Measurements from ENCODE around the gene FIS1.
"Not testable (repeated sequence)": the region's sequence is repeated elsewhere in the genome, so short reads cannot be mapped to it uniquely, and the experiment has no call there.

Gene FIS1

GRCh38 chr7:101244375-101245146 lies at the start of gene FIS1:
FIS1 (minus strand) TSS chr7:101245081; CDS start chr7:101245004, 77 bp downstream.
- peak; percentile 91 for DNase-seq

- no peak for DNase-seq
Measured at GRCh38 chr7:101294039-101294831, 49.4 kb upstream of the FIS1 start.

DNA sequence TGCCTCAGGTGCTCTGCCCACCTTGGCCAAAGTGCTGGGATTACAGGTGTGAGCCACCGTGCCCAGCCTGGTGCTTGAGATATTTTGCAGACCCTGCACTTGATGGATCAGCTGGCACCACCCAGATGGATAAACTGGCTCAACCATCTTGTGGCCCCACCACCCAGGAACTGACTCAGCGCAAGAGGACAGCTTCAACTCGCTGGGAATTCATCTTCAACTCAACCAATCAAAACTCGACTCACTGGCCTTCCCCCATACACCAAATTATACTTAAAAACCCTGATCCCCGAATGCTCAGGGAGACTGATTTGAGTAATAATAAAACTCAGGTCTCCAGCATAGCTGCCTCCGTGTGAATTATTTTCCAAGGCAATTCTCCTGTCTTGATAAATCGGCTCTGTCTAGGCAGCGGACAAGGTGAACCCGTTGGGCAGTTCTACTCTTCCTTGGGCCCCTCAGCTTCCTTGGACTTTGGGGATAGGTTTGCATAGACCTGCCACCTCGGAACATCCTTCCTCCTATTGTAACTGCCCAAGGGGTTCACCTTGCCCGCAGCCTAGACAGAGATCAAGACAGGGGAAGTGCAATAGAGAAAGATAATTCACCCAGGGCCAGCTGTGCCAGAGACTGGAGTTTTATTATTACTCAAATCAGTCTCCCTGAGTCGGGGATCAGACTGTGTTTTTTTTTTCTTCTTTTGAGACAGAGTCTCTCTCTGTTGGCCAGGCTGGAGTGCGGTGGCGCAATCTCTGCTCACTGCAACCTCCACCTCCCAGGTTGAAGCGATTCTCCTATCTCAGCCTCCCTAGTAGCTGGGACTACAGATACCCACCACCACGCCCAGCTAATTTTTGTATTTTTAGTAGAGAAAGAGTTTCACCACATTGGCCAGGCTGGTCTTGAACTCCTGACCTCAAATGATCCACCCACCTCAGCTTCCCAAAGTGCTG lies 48.5 kb upstream of the FIS1 start:
- DNase-seq, result not testable (repeated sequence)

- not testable (repeated sequence) for DNase-seq
Measured at GRCh38 chr7:101292566-101292965, 47.7 kb upstream of the FIS1 start.

DNA sequence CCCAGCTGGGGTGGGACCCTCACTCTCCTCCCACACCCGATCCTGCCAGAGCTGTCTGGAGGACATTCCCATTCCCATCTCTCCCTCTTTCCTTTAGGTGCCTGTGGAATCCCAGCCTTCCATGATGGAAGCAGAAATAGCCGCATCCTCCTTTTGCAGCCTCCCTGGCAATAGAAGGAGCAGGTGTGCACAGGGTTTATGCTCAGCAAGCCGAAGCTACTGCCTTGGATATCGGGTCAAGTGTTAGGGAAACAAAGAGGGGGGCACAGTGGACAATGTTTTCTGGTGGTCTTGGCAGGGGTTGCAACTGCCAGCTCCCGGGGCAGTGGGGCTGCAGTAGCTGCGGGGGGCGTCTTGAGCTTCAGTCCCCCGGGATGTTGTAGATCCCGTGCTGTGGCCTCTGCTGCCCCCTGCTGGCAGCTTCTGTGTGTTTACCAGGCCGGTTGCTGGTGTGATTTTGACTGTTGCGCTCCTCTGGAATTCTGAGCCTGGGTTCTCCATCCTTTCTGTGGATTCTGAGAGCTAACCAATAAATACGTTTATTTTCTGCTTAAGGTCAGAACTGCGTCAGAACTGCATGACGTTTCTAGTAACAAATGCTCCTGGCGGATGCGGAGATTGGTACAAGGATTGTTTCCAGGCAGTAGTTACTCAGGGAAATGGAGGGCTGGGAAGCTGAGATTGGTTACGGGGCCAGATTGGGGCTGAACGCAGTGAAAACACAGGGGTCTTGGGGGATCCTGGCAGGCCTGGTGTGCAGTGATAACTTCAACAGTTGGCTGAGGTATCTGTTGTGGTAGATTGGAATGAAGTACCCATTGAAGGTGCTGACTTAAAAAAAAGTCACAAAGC lies 45.5 kb upstream of the FIS1 start:
- DNase-seq, result peak; percentile 68

DNA sequence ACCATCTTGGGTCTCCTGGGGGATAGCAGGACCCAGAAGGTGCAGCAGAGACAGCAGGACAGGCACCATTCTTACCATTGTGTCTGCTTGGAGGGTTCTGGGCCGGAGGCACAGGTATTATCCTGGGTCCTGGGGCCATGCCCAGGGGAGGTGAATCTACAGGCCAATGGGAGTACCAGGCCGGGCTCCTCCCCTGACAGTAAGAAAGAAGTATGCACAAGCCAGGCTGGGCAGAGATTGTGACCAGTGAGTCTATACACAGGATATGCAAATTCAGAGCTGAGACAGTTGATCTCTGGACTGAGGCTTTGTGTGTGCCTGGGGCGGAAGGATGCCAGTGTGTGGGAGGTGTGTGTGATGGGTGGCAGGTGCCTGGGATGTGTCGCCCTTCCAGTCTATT lies 44.8 kb upstream of the FIS1 start:
- not testable (repeated sequence) for DNase-seq

DNA sequence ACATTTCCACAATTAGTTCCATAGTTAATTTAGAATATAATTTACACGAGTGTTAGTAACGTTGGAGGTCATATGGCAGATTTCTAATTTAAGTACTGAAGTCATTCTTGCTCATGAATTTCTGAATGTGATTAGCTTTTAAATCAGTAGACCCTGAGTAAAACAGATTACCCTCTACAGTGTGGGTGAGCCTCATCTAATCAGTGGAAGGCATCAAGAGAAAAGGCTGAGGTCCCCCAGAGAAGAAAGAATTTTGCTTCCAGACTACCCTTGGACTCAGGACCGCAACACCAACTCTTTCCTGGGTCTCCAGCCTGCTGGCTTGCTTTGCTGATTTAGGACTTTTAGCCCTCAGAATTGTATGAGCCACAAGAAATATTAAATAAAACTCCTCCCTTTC lies 43.6 kb upstream of the FIS1 start:
- no peak for DNase-seq

- no peak for DNase-seq
Measured at GRCh38 chr7:101287032-101287431, 42.2 kb upstream of the FIS1 start.

DNA sequence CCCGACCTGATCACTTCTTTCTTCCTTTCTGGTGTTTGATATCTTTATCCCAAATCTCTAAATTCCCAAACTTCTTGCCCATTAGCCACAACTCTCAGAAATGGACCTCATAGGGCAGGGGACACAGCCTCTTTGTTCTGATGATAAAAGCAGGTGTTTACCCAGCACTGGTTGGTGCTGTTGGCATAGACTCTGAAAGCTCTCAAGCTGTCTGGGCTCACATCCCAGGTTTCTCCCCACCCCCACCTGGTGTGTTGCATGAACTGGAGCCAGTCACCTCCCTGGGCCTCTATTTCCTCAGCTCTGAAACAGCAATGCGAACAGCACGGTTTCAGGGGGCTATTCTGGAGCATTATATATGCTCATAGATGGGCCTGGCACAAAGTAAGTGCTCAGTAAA lies 41.0 kb upstream of the FIS1 start:
- not testable (repeated sequence) for DNase-seq

DNA sequence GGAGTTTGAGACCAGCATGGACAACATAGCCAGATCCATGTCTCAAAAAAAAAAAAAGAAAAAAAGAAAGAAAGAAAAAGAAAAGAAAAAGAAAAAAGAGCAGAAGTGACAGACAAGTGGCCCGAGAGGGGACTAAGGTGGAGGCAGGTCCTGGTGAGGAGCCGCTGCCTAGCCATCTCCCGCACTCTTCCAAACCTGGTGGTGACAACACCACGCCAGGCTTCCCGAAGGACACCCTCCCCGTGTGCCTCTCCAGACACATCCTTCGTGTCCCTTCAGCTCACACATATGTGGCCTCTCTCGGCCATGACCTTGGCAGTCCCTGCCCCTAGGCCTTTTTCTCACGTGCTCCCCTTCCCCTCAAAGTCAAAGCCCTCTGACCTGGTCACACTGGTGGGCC lies 40.3 kb upstream of the FIS1 start:
- no peak for DNase-seq

DNA sequence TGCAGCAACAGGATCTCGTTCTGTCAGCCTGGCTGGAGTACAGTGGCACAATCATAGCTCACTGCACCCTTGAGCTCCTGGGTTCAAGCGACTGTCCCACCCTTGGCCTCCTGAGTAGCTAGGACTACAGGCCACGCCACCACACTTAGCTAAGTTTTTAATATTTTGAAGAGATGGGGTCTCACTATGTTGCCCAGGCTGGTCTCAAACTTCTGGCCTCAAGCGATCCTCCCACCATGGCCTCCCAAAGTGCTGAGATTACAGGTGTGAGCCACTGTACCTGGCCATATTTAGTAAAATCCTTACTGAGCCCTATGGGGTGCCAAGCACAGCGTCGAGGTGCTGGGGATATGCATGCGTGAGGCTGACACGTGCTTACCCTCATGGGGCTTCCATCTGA lies 36.0 kb upstream of the FIS1 start:
- not testable (repeated sequence) for DNase-seq

- no peak for DNase-seq
Measured at GRCh38 chr7:101278461-101279292, 33.8 kb upstream of the FIS1 start.

DNA sequence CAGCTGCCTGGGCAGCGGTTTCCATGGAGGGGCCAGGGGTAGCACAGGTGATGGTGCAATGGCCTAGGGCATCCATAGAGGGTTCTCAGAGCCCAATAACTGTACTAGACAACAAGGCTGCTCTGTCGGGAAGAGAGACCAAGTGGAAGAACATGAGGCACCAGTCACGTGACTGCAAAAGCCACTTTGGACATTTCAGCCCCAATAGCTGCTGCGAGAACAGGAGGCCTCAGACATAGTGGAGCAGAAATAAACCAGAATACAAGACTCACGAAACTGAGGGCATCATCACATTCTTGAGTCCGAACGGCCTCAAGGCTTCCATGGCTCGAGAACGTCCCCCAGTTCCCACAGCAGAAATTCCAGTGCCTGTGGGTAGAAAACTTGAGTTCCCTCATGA lies 32.3 kb upstream of the FIS1 start:
- no peak for DNase-seq

DNA sequence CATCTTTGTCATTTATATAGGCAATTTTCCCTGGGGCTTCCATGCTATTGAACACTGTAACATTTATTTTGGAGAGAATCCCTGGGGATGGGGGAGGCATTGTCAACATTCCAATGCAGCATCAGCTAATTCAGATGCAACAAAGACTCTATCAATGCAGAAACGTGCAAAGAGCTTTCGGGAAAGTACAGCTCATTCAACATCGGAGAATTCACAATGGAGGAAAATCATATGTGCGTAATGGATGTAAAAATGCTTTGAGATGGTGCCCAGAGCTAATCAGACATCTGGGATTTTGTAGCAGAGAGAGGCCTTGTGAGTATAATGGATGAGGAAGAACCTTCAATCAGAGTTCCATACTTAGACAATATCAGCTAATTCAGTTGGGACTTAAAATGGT lies 28.3 kb upstream of the FIS1 start:
- DNase-seq, result no peak

GRCh38 chr7:101271021-101271420 lies 26.1 kb upstream of the FIS1 start:
- no peak for DNase-seq

GRCh38 chr7:101269664-101270063 lies 24.8 kb upstream of the FIS1 start:
- no peak for DNase-seq

DNA sequence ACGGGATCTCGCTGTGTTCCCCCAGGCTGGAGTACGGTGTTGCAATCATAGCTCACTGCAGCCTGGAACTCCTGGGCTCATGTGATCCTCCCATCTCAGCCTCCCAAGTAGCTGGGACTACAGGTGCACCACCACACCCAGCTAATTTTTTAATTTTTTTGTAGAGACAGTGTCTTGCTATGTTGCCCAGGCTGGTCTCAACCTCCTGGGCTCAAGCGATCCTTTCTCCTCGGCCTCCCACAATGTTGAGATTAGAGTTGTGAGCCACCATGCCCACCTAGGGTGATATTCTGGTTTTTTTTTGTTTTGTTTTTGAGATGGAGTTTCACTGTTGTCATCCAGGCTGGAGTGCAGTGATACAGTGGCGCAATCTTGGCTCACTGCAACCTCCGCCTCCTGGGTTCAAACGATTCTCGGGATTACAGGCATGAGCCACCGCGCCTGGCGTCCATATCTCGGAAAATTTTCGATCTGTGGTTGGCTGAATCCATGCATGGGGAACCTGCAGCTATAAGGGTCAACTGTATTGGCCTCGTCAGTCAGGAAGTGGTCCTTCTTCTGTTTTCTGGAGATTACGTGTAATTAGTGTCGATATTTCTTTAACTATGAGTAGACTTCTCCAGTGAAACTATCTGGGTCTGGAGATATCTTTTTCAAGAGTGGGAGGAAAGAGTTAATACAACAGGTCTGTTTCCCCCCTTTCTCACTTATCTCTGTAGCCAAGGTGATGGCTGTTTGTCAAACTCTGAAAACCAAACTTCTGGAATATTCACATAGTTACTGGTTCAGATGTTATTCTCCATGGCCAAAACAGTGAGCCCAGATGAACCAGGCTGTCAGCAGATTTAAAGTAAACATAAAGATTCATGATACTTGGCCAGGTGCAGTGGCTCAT lies 21.0 kb upstream of the FIS1 start:
- no peak for DNase-seq

DNA sequence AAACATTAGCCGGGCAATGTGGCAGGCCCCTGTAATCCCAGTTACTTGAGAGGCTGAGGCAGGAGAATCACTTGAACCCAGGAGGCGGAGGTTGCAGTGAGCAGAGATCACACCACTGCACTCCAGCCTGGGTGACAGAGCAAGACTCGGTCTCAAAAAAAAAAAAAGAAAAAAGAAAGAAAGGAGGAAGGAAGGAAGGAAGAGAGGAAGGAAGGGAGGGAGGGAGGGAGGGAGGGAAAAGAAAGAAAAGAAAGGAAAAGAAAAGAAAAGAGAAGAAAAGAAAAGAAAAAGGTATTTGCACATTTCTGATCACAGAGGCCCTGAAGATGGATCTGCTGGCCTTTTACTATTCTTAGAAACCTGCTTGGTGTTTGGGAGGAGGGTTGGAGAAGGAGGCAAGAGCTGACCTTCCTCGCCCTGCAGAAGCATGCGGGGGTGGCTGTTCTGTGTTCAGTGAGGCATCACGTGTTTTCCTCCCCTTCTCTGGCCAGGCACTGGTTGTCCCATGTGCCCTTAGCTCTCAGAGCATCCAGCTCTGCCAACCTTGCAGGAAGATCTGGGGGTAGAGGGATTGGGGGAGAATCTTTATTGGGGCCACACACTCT lies 19.3 kb upstream of the FIS1 start:
- not testable (repeated sequence) for DNase-seq

DNA sequence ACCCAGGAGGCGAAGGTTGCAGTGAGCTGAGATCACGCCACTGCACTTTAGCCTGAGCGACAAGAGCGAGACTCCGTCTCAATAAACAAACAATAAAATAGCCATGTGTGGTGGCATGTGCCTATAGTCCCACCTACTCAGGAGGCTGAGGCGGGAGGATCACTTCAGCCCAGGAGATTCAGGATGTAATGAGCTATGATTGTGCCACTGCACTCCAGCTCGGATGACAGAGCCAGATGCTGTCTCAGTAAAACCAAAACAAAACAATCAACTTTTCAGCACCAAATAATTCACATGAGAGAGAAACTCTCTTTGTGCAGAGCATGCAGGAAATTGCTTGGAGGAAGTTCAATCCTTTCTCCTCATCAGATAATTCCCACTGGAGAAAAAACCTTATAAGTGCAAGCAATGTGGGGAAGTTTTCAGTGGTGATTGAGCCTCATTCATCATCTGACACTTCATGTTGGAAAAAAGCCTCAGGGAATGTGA lies 13.4 kb upstream of the FIS1 start:
- no peak for DNase-seq
